GM19025 (cell line): ENCODE results near the gene PPM1L.

Experiments
- ATAC-seq: cut with Tn5 transposase; IDR thresholded peaks from one replicate; pipeline ENCODE4 v1.9.1; 2021; ENCODE audit warnings: mild to moderate bottlenecking, low read depth, moderate library complexity; ENCODE audit not compliant: unreplicated experiment

The PPM1L gene

DNA sequence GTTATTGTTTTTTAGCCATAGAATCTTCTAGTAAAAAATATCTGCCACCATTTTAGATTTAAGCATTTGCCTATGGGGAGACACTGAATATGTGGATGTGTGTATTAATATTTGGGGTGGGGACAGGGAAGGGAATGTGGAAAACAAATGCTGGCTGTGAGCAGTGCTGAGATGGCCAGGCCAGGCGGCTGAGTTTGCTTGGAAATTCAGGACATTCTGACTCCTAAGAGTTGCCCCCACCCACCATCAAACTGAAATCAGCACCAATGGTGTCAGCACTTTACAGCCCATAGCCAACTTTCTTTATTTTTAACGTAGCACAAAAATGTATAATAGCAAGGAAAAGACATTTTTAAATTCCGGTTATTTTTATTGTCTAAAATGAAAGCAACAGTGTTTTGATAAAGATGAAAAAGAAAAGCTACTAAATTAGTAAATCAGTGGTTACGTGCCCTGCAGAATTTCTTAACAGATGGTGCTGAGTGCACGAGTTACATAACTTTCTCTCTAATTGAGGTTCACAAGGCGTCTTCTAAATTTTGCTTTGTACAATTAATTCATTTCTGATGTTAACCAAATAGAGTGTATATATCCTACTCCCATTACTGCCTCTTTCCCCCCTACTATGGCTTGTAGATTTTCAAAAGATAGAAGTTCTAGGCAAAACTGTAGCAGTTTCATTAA is 315.1 kb downstream of the PPM1L start:
- no peak for ATAC-seq

DNA sequence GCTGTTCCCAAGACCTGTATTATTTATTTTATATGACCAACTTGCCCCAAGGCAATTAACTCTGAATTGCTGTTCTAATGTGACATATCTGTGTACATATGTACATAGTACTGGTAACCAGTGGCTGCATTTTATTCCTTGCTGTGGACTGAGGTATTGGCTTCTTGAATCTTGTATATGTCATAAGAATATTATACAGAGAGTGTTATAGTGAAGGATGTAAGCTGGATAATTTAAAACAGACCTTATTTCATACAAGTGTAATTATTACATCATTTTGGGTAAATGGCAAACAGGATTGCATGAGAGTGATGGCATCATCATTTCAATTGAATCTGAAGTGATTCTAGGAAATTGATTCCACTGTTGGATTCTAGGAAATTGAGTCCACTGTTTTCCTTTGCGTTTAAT is 316.2 kb downstream of the PPM1L start:
- ATAC-seq: no peak

DNA sequence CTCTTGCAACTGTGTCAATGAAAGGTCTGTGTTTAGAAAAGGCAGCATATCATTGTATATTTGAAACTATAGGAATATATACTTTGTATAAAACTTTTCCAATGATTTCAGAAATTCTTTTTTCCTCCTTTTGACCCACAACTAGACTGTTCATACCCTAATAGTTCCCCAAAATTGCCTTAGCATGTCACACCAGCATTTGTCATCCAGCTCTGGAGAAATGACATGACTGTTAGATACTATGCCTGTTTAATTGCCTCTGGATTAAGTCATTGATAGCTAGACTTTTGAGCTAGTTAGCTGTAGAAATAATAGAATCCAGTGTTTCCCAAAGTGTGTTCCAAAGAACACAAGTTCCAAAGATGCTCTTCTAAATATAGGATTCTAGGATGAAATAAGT is 316.7 kb downstream of the PPM1L start:
- ATAC-seq: no peak

DNA sequence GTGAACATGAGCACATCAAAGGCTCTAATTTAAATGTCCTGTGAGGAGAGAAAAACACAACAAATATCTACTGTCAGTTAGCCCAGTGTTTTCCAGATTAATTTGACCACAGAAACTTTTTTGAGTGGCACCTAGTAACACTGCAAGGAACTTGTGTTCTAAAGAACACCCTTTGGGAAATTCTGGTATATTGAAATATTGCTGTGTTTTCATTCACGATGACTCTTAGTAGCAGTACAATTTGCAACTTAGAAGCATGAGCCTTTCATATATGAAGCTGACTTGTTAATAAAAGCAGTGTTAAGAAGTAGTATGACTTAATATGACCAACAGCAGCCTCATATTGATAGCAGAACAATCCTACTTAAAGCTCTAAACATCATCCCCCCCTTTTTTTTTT is 317.1 kb downstream of the PPM1L start:
- no peak for ATAC-seq

DNA sequence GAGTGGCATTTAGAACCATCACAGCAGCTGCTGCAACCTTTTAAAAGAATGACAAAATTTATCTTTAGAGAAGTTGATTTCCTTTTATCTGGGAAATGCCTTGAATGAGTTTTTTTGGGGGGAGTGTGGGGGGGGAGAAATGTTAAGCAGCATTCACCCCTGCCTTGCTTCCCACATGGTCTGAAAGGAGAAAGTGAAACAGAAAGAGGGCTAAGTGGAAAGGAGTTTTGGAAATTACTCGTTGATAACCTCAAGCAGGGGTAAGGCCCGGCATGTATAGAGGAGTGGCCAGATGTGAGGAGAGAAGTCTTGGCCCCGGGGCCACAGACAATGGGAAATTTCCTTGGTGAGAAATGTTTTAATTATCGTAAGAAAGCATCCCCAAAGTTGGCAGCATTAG is 325.6 kb downstream of the PPM1L start:
- peak; percentile 87 for ATAC-seq

DNA sequence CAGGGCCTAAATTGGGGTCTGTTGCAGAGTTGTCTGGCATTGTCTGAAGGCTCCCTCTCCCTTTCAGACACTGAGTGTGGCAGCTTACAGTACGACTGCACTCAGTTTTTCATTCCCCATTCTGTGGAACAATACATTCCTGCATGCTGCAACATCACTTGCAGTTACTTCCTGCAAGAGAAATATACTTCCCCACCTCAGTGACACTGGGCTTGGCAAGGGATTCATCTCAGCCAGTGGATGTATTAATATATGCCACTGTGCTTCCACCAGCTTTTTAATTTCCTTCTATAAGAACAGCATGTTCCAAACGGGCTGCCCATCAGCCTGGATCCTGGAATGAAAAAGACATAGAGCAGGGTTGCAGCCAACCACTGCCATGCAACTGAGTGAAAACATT is 326.0 kb downstream of the PPM1L start:
- peak; percentile 29 for ATAC-seq

DNA sequence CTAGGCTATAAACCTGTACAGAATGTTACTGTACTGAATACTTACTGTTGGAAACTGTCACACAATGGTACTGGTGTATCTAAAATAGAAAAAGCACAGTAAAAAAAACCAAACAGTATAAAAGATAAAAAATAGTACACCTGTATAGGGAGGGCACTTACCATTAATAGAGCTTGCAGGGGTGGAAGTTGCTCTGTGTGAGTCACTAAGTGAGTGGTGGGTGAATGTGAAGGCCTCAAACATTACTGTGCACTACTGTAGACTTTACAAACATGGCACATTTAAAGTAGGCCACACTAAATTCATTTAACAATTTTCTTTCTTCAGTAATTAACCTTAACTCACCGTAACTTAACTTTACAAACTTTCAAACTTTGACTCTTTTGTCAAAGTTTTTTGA is 327.1 kb downstream of the PPM1L start:
- no peak for ATAC-seq

DNA sequence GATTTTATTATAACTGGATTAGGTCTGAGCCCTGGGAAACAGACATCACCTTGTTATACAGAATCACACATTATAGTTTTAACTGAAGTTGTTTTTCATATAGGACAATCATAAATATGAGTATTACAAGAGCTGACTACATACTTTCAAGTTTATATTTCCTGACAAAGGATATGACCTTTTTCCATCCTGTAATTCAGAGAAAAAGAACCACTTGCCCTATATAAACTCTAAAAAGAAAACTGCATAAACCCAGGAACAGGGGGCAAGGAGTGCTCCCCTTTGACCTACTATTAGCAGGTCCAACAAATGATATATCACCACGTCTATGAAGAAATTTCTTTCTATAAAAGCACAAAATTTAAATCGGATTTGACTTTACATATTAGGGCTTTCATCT is 328.2 kb downstream of the PPM1L start:
- ATAC-seq: no peak

DNA sequence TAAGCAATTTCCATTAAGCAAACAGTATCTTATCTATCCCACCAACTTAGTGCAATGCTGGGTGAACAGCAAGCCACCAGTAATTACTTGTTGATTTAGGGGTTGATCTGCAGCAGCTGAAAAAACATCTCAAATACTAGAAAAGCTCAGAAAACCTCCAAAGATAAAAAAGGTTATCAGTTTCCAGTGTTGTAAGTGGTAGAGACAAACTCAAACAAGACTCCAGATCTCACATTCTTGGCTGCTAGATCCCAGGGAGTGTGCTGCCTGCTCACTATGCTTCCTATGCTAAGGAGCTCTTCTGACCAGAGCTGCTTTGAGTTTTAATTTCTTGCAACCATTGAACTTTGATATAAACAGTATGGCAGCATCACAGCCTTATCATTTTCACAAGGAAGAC is 337.9 kb downstream of the PPM1L start:
- no peak for ATAC-seq

DNA sequence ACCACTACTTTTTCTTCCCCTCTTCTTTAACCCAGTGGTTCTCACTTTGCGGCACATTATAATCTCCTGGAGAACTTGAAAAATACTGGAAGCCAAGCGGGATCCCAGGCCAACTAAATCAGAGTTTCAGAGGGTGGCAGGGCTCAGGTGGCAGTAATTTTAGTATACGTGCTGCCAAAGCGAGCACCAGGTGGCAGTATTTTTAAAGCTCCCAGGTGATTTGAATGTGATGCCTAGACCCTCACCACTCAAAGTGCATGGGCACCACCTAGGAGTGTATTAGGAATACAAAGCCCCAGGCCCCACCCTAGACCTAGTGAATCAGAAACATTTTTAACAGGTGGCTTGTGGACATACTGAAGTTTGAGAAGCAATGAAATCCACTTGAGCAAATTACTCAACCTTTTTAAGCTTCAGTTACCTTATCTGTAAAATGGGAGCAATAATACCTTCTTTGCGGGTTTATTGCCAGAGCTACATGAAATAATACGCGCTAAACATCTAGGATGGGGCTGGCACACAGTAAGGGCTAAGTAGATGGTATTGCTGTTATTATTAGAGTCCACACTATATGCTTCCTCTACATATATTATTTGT is 340.8 kb downstream of the PPM1L start:
- no peak for ATAC-seq

DNA sequence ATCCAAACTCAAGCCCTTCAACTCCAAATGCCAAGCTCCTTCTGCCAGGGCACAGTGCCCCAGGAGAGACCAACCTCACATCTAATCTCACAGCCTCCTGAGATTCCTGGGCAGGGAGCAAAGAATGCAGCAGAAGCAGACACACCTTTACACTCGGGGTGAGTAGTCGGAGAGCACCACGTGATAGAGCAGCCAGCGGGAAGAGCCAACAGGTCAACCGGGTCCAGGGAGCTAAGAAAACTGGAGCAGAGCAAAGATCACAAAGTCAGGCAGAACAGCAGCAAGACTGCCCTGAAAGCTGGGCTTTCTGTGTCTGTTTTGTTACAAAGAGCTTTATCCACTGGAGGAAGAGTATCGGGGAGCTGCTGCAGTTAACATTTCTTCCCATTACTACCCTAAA is 345.0 kb downstream of the PPM1L start:
- ATAC-seq: no peak

DNA sequence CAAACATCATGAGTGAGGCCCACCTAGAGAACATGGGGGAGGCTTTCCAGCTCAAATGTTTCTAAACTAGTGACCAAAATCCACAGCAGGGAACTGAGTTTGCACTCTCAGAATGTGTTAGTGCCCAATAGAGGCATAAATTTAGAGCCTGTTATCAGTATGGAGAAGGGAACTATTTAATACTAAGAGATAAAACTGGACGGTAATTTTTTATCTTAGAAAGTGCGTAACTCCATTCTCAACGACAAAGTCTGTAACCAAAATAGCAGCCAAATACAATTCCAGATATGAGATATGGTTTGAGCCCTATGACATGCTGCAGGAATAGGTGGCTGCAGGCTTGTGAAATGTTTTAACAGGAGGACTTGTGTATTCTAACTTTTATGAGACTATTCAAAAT is 345.6 kb downstream of the PPM1L start:
- ATAC-seq: no peak

DNA sequence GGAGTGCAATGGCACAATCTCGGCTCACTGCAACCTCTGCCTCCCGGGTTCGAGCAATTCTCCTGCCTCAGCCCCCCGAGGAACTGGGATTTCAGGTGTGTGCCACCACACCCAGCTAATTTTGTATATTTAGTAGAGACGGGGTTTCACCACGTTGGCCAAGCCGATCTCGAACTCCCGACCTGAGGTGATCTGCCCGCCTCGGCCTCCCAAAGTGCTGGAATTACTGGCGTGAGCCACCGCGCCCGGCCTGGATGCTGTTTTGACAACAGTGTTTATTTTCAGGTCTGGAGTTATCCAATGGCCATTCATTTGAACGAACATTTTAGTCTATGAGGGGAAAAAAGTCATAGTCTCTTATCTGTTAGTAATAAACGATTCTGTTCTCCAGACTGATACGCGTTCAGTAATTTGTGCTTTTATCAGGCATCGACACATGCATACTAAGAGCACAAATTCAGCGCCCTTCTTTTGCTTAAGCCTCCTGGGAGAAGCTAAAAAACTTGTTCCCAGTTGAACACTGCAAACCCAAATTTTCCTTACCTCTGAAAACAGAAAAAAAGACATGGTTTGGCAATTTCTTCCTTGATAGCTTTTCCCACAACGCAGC is 347.9 kb downstream of the PPM1L start:
- no peak for ATAC-seq

DNA sequence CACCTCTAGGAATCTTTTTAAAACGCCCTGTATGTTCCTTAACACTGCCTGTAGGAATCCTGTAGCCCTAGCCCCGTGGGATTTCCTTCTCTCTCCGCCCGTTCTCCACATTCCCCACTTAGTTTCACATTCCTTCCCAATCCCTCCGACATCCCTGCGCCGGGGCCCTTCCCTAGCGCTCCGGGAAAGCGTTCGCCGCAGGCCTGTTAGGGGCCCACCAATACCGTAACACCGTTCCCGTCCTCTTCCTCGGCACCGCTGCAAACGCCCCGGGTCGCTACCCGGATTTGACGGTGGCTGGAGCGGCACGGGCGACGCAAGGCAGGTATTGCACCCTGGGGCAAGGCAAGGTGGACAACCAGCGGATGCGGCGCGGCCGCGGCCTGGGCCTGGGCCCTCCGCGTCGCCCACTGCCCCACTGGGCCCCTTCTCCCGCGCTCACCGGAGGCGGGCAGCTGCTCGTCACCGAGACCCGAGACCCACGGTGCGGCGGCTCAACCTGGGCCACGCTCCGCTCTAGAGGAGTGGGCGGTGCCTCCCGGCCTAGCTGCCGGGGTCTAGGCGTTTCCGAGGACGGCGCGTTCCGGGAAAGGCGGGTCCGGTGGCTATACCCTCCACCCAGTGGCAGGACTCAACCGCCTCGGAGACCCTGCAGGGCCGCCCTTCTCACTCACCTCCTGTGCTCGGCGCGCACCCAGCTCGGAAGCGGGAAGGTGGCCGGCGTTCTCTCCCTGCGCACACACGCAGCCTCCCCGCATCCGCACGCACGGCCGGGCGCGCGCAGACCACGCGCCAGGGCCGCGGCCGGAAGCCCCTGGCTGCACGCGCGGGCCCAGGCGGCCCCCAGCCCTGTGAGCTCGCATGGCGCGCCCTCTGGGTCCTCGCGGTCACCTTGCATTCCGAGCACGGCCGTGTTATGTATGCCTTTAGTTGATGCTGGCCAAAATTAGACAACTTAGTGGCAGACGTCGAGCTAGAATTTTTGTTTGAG is 348.8 kb downstream of the PPM1L start, which contains the start of gene B3GALNT1:
TSS of gene B3GALNT1 (minus strand) at position 789 of the 991 bp plus-strand sequence. CDS start 18,595 bp downstream, outside the sequence.
- peak; percentile 75 for ATAC-seq

DNA sequence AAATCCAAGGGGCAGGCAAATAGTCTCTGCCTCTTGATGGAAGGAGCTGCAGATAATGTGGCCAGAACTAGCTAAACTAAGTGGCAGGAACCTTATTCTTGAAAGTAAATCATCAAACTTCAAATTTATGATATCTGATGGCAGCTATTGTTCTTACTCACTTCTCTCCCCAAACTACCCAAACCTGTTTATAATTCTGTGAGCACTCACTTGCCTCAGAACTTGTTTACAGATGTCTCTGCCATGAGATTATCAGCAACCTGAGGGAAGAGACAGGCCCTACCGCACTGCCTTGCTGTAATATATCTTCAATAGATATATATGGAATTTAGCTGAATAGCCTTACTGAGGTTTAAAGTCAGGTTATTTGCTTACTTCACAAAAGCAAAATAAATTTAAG is 351.3 kb downstream of the PPM1L start:
- ATAC-seq: no peak

DNA sequence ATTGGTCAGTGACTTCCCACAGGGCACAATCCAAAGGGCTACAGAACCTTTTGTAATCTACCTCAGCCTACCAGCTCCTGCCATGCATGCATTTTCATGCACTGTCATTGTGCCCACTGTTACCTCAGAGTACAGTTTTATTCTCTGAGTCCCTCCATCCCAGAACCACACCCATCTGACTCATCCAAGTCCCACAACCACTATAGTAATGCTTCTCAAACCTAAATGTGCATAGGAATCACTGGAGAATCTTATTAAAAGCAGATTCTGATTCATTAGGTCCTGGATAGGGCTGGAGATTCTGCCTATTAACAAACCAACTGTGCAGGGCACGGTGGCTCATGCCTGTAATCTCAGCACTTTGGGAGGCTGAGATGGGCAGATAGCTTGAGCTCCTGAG is 352.8 kb downstream of the PPM1L start:
- ATAC-seq: no peak

DNA sequence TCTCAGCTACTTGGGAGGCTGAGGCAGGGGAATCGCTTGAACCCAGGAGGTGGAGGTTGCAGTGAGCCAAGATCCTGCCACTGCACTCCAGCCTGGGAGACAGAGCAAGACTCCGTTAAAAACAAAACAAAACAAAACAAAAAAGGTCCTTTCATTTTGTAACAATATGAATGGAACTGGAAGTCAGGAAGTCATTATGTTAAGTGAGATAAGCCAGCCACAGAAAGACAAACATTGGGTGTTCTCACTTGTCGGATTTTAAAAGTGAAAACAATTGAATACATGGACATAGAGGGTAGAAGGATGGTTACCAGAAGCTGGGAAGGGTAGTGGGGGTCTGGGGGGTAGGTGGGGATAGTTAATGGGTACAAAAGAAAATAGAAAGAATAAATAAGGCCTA is 361.6 kb downstream of the PPM1L start:
- no peak for ATAC-seq

DNA sequence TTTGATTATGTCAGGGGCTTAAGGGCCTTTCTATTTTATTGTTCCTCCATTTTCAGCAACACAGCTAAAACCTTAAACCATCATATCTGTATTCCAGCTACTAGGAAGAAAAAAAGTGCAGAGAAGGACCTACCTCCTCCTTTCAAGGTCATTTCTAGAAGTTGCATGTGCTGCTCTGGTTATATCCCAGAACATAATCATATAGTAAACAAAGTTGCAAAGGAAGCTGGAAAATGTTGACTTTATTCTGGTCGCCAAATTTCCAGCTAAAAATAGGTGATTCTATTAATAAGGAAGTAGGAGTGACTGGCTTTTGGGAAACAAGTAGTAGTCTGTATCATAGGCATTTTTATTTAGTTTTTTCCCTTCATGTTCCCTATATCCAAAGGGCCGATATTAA is 370.5 kb downstream of the PPM1L start:
- no peak for ATAC-seq
